Activated T-helper 1 cell treated with Interleukin-2 at 50 U/mL for 16 hours (primary cell): Measurements from ENCODE around the gene PJA1.

Source experiments
- DNase-seq: peaks from one replicate; pipeline ENCODE4 v3.0.0-alpha.2; 2020; ENCODE audit warnings: low read depth

Gene PJA1, protein sequence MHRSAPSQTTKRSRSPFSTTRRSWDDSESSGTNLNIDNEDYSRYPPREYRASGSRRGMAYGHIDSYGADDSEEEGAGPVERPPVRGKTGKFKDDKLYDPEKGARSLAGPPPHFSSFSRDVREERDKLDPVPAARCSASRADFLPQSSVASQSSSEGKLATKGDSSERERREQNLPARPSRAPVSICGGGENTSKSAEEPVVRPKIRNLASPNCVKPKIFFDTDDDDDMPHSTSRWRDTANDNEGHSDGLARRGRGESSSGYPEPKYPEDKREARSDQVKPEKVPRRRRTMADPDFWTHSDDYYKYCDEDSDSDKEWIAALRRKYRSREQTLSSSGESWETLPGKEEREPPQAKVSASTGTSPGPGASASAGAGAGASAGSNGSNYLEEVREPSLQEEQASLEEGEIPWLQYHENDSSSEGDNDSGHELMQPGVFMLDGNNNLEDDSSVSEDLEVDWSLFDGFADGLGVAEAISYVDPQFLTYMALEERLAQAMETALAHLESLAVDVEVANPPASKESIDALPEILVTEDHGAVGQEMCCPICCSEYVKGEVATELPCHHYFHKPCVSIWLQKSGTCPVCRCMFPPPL

DNA sequence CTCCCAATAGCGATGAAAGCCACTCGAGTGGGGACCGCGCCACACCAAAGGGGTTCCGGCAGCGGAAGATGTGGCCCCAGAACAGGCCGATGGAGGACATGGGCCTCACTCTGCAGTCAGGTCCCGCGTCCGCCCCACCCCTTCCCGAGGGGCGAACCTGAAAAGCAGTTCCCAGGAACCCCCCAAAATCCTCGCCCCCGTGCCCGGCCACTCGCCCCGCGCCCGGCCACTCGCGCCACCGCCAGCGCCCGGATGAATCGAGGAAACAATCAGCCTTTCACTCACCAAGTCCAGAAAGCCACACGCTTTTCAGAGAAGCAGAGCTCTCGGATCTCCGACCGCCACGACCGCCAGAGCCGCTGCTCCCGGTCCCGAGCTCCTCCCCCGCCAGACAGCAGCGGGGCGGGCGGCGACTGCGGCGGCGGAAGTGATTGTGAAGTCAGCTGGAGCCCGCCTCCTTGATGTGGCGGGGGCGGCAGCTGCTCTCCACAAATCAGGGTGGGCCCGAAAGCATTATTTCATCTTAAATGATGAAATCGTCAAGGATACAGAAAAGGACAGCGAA is at the start of gene PJA1:
PJA1 (minus strand) TSS at position 367 of the 565 bp plus-strand sequence. CDS start 2,380 bp downstream, outside the sequence.
- peak; percentile 55 for DNase-seq

DNA sequence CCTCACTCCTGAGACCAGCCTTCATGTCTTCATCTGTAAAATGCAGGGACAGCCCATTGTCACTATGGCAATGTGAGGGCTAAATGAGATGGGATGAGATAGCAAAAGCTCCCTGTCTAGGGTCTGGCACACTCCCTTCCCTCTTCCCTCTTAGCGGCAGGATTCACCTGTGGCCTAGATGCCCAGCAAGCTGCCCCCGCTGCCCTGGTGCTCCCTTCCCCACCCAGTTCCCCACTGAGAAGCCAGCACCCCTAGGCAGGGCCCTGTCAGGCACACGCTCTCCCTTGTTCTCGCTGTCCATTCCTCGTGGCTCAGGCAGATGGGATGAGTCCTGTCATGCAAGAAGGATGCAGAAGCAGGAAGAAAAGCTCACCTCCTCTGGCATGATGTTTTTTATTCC is 49.2 kb upstream of the PJA1 start:
- no peak for DNase-seq

DNA sequence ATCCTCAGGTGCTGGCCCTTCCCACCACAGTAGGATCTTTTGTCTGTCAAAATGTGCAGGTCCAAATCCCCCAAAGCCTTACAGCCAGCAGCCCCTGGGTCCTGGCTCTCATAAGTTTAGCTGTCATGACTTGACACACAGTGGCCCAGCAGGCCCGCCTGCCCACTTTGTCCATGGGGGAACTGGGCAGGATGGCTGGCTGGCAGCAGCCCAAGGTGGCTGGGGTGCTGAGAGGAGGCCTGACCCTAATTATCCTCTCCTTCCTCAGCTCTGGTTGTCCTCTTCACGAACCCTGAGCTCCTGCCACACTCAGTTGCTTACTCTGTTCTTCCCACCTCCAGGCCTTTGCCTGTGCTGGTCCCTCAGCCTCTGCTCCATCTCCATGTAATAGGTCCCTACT is 46.4 kb upstream of the PJA1 start:
- DNase-seq = no peak

DNA sequence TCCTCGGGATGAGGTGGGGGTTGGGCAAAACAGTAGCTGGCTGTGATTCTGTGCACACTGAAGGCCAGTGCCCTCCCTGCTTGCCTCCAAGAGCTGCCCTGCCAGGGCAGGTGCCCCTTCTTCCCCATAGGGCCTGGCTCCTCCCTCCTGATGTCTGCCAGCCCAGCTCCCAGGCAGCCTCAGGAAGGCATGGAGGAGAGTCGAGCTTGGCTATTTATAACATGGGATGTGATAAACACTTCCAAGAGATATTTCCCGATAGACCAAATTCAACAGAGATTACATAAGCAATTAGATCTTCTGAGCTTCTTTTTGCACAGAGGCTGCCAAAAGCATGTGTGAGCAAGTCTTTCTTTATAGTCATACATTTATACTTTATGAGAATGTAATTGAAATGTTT is 45.3 kb upstream of the PJA1 start:
- DNase-seq = no peak

DNA sequence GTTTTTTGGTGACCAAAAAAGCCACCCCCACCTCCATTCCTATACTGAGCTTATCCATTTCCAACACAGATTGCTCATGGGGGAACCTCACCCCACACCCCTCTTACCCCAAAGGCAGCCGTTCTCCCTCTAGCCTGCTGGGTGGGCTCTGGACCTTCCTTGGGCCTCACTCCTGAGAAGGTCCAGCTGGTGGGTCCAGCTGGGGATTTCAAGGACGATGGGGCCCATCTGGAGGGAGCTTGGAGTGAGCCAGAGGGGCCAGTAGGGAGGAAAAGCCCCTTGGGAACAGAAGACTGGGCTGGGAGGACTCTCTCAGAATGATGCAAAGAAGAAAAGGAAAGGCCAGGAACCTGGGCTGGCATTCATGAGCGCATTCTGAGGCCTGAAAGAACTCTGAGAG is 42.0 kb upstream of the PJA1 start:
- no peak for DNase-seq

DNA sequence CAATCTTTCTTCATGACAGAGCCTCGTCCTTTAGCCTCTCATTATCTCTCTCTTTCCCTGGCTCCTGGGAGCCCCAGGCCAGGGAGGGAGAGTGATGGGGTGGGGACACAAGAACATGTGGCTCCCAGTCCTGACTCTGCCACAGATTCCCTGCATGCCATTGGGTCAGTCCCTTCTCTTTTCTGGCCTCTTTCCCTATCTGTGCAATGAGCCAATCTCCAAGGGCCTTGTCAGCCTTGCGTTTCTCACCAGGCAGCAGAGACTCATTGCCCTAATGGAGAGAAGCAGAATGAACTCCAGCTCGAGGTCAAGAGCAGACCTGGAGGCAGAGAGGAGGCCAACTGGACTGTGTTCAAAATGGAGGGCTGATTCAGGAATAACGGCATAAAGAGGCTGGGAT is 38.4 kb upstream of the PJA1 start:
- no peak for DNase-seq

DNA sequence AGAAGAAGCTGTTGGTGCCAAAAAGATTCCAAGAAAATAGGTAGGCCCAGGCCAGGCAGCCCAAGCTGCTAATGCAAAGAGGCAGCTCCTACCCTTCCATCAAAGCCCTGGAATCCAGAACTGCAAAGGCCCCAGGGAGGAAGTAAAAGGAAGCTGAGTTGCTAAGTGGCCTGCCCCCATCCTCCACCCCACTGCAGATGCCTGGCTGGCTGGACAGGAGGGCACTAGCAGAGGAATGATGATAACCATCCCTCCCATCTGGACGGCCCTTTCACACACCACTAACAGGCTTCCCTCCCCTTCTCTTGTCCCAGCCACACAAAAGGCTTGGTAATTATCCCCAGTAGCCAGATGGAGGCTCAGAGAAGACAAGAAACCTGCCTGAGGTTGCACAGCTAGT is 32.4 kb upstream of the PJA1 start:
- DNase-seq = no peak

DNA sequence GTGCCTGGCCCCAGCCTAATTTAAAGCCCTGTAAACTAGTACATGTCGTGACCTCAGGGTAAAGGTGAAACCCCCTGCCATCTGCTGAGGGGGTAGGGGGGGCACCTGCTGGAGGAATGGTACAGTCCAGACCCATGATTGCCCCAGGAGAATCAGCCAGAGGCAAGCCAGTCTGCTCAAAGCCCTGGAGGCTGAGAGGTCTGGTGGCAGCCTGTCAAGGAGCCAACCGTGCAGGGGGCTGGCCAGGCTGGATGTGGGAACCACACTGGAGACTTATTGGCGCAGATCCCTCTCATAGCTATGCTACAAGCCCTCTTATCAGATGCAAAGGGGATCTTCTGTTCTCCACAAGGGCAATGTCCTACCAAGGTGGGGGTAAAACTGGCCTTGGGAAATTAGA is 31.4 kb upstream of the PJA1 start:
- DNase-seq = no peak

DNA sequence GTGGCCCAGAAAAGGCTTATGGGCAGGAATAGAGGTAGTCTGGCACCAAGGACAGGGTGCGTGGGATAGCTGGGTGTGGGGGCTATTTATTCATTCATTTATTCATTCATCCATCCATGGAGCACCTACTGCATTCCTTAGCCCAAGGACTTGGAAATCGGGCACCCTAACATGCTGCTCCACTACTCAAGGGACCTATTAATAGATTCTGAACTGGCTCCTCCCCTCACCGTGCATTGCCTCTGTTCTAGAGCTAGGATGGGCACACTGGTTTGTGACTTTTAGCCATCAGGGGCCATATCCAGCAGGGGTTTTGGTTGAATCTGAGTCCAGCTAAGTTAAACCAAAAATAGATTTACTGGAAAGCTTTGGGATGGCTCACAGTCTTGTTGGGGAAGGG is 30.6 kb upstream of the PJA1 start:
- no peak for DNase-seq

DNA sequence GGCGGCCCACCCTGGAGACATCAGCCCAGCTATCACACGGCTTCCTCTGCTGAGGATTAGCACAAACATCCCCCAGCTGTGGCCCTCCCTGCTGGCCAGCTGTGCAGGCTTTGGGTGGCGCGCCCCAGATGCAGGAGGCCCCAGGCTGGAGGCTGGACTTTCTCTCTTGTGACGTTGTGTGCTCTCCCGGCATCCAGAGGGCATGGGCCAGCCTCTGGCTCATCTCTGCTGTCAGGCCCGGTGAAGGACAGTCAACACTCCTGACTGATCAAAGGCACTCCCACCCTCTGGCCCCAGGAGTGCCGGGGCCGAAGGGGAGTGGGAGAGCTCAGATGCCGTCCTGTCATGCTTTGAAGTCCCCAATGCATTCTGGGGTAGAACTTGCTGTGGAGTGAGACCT is 29.9 kb upstream of the PJA1 start:
- no peak for DNase-seq

DNA sequence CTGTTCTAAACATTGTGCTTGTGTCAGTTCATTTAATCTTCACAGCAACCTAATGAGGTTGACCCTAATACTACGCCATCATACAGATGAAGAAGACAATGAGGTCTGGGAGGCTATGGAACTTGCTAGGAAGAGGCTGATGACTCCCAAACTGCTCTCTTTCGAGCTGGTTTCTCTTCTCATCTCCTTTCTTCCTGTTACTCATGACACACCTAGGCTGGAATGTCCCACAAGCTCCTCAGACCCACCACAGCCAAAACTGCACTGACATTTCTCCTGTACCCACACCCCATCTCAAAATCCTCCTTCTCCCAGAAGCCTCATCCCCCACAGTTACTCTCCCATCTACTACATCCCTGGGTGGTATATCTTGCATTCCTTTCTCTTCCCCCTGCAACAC is 27.4 kb upstream of the PJA1 start:
- no peak for DNase-seq

DNA sequence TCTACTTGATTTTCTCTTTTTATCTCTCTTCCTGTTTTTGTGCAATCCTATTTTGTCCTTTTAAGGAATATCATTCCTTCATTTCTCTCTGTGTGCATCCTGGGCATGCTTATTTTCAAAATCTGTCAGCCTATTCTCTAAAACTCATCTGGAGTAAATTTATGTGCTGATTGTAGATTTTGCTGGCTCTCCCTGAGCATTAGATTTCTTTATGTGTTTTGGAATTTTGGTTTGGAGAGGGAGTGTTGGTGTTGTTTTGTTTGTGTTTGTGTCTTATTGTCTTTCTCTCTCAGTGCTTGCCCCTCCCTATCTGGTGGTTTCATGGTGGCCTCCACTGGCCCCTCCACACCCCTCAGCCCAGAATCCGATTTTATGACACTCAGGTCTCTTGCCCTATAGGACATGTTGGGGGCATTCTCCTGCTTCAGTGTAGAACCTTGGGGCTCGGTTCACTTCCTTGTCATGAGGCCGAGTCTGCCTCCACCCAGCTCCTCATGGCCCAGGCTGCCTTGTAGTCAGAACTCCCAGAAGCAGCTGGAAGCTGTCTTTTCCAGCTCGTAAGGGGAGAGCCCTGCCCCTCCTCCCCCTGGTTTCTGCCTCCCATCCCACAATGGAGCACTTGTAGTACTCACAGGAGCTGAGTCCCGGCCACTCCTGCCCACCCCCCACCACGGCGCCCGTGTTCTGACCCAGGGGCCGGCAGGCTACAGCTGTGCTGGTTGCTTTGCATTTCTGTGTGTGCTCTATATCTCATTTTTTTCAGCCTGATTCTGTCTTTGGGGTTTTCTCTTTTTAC is 24.5 kb upstream of the PJA1 start:
- DNase-seq = no peak

DNA sequence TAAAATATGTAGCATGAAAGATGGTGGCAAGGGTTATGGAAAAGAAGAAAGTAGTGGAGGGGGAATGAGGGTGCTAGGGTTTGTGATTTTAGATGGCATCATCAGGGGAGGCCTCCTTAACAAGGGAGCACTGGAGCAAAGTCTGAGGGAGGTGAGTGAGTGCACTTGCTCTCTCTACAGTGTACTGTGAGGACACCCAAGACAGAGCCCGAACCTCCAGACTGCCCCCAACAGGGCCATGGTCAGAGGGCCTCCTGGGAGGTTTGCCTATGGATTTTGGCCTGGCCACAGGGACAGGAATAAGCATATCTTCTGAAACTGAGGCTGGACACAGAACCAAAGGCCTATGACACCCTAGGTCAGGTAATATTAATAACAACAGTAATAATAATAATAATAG is 21.4 kb upstream of the PJA1 start:
- DNase-seq = no peak

DNA sequence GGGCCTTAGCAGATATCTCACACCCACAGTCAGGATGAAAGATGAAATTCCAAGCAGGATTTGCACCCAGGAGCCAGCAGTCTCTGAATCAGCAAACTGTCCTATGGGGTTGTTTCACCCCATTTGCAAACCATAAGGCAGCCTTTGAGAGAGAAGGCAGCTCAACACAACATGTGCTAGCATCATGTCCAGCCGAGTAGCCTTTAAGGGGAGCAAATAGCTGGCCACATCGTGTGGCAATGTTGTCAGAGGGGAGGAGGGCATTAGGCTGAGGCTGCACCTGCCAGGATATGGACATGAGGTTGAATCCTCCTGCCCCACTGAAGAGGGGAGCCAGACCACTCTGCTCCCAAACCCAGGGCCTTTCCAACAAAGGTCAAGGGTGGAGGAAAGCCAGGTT is 20.6 kb upstream of the PJA1 start:
- no peak for DNase-seq

DNA sequence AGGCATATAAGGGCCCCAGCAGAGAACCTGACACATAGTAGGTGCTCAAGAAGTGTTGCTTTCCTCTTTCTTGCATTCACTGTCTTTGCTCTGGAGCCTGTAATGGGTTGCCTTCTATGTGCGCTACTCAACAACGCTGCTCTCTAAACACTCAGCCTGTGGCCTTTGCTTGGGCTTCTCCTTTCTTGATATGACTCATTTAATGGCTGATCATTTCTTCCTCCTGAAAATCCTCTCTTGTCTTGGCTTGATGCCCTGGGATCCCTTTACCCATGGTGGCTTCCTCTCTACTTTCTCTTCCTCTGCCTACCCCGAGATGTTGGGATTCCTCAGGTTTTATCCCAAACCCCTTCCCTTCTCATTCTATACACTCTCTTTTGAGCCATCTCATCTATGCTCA is 19.9 kb upstream of the PJA1 start:
- DNase-seq = no peak

DNA sequence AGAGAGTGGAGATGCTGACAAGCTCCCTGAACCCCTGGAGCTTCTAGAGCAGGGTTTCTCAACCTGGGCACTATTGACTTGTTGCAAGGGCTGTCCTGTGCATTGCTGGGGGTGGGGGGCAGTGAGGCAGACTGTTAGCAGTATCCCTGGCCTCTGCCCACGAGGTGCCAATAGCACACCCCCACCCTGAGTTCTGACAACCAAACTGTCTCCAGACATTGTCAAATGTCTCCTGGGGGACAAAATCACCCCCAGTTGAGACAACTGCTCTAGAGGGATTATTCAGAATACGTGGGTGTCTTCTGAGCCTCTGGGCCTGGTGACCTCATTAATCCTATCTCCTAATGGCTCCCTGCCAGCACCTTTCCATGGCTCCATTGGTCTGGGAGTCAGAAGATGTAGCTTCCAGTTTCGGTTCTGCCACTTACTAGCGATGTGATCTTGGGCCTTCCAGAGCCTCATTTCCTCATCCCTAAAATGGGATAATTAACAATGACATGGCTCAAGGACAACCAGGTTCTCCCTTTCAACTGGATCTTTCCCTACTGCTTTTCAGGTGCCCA is 17.6 kb upstream of the PJA1 start:
- DNase-seq = no peak

DNA sequence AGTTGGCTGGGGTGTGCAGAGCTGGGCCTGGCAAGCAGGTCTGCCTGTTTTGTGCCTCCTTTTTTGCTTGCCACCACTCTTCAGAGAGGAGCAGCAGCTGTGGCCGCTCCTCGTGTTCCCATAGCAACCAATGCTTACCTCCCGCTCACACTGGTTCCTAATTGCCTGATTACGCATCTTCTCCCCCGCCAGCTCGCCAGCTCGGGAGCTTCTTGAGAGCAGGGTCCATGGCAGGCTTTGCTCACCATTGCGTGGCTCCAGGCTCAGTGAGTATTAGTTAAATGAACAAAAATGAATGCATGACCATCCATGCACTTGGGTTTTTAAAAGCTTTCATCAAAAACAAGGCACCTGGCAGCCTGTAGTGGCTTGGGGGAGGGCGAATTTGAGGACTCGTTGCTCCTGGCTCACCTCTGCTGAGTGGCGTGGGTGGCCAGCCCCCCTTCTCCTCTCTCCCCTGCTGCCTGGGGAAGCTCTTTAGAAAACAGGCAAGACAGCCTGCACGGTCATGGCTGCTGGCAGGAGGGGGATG is 14.2 kb upstream of the PJA1 start:
- DNase-seq = no peak

DNA sequence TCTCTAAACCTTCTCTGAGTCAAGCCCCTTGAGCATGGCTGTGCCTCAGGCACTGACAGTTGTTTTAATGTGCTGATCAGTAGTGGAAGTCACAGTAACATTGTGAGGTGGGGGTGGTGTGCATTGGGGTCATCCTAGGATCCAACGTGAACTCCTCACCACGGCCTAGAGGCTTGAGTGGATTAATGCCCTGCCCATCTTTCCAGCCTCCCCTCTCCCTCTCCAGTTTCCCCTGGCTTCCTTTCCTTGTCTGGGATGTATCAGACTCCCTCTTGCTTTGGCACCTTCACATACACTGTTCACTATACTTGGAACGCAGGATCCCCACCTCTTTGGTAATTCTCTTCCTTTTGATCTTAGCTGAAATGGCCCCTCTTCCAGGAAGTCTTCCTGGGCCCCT is 13.3 kb upstream of the PJA1 start:
- no peak for DNase-seq

DNA sequence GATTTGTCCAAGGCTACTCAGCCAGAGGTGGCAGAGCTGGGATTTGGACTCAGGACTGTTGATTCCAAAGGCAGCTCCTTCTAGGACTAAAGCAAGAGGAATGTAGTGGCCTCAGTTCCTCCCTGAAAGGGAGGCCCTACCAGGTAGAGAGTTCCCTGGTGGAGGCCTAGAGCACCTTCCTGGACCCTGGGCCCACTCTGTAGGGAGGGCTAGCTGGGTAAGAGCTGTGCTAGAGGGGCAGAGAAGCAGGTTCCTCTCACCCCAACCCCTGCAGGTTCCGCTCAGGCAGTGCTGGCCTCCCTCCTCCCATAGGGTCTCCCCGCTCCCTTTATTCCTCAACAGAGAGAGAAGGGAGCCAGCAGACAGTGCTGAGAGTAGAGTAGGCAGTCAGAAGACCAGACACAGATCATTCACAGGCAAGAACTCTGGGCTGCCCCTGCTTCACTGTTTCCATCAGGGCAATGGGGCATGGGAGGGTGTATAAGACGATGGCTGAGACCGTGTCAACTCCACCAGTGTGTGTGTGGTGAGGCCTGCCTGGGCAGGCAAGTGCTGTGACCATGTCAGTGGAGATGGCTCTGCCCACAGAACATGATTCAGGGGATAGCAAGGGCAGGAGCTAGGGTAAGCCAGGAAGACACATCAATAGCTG is 12.4 kb upstream of the PJA1 start:
- no peak for DNase-seq

DNA sequence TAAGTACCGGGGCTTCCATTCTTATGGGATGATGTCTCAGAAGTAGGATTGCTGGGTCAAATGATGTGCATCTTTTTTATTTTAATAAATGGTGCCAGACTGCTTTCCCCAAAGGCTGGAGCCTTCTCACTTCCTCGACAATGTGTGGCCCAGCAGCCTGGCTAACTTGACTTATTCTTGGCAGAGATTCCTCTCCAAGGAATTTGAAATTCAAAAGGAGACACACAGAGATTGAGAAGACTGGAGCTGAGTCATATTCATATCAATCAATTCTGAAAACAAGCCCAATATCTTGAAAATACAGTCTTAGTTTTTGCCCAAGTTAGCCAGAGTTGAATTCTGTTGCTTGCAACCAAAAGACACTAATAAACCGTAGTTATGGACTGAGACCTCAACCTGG is 10.8 kb upstream of the PJA1 start:
- DNase-seq = no peak

DNA sequence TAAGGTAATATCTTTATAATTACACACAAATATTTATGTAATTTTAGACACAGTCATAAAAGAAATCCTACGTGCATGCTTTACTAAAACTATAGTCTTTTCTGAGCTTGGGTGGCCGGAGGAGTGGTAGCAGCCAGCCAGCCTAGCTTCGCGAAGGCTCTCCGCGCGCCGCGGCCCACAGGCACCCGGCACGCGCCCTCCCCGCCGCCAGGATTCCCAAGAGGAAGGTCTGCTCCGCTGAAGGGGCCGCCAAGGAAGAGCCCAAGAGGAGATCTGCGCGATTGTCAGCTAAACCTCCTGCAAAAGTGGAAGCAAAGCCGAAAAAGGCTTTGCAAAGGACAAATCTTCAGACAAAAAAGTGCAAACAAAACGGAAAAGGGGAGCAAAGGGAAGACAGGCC is 8.7 kb upstream of the PJA1 start:
- DNase-seq = no peak

DNA sequence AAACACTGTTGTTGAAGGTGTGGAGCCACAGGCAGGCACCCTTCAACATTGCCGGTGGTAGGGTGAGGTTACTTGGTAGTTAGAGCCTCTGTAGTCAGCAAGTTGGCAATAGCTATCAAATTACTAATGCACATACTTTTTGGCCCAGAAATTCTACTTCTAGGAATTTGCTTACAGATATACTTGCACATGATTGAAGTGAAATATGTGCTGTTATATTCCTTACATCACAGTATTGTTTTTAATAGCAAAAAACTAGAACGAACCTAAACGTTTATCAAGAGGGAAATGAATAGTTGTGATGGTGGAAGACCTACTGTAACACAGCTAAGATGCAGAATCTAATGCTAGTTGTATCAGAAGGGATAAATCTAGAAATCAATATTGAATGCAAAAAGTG is 7.7 kb upstream of the PJA1 start:
- DNase-seq = no peak
